ENCODE measurements around the gene TCF19.

The TCF19 gene

GRCh38 chr6:31149827-31150447 is 8.5 kb upstream of the TCF19 start:
- TF ChIP-seq SIN3A (IDR thresholded peaks at IDR 0.05; ENCODE audit: borderline replicate concordance, insufficient read depth, low read length) (no peak), REST (IDR thresholded peaks at IDR 0.05; ENCODE audit: insufficient read depth in 1 of 2, low read depth in 2 of 2, low read length in 2 of 2) (no peak), FOXP2 (optimal IDR thresholded peaks at IDR 0.05; ENCODE audit: borderline replicate concordance, extremely low read depth, extremely low read length, insufficient read depth) (no peak), POLR2AphosphoS5 (IDR thresholded peaks at IDR 0.05; ENCODE audit: low read depth, low read length) (no peak), TAF1 (IDR thresholded peaks at IDR 0.05; ENCODE audit: borderline replicate concordance, insufficient read depth, low read length) (no peak)

- TF ChIP-seq REST (IDR thresholded peaks at IDR 0.05; ENCODE audit: insufficient read depth in 1 of 2, low read depth in 2 of 2, low read length in 2 of 2) (no peak), FOXP2 (optimal IDR thresholded peaks at IDR 0.05; ENCODE audit: borderline replicate concordance, extremely low read depth, extremely low read length, insufficient read depth) (no peak), TAF1 (IDR thresholded peaks at IDR 0.05; ENCODE audit: borderline replicate concordance, insufficient read depth, low read length) (no peak), SIN3A (IDR thresholded peaks at IDR 0.05; ENCODE audit: borderline replicate concordance, insufficient read depth, low read length) (no peak), POLR2AphosphoS5 (IDR thresholded peaks at IDR 0.05; ENCODE audit: low read depth, low read length) (no peak)
Measured at GRCh38 chr6:31152781-31153180, 5.6 kb upstream of the TCF19 start.

DNA sequence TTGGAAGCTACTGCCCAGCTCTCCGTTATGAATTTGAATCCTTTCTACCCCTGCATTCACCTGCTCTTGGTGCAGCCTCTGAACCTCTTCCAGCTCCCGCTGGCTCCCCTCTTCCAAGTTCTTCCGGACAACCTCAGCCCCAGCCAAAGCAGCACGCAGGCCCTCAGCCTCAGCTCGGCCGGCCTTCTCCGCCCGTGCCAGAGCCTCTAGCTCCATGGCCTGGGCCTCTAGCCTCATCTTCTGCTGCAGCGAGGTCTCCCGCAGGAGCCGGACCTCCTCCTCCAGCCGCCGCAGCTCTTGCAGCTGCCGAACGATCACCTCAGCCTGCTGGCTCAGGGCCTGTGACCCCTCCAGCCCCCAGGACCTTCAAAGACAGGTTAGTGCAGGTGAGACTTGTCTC is 4.0 kb upstream of the TCF19 start:
- no peak for TF ChIP-seq SIN3A (IDR thresholded peaks at IDR 0.05; ENCODE audit: borderline replicate concordance, insufficient read depth, low read length)
- TF ChIP-seq REST (IDR thresholded peaks at IDR 0.05; ENCODE audit: insufficient read depth in 1 of 2, low read depth in 2 of 2, low read length in 2 of 2) = no peak
- no peak for TF ChIP-seq FOXP2 (optimal IDR thresholded peaks at IDR 0.05; ENCODE audit: borderline replicate concordance, extremely low read depth, extremely low read length, insufficient read depth)
- no peak for TF ChIP-seq POLR2AphosphoS5 (IDR thresholded peaks at IDR 0.05; ENCODE audit: low read depth, low read length)
- TF ChIP-seq TAF1 (IDR thresholded peaks at IDR 0.05; ENCODE audit: borderline replicate concordance, insufficient read depth, low read length) = no peak

DNA sequence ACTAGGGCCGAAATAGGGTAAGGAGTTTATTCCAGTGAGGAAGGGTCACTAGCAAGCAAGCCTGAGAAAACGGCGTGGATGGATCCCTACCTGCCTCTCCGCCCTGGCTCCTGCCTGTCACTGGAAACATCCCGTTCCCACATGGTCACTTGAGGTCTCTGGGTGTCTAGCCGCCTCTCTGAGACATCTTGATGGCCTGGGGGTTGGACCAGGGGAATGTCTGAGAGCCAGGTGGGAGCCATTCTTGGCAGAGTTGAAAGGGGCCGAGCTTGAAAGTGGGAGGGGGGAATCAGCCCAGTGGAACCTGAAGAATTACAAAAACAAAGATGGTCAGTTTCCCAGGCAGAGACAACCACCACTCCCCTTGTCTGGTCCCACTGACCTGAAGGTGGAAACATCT is 1.7 kb upstream of the TCF19 start:
- TF ChIP-seq TAF1 (IDR thresholded peaks at IDR 0.05; ENCODE audit: borderline replicate concordance, insufficient read depth, low read length) = no peak
- no peak for TF ChIP-seq POLR2AphosphoS5 (IDR thresholded peaks at IDR 0.05; ENCODE audit: low read depth, low read length)
- no peak for TF ChIP-seq SIN3A (IDR thresholded peaks at IDR 0.05; ENCODE audit: borderline replicate concordance, insufficient read depth, low read length)
- no peak for TF ChIP-seq FOXP2 (optimal IDR thresholded peaks at IDR 0.05; ENCODE audit: borderline replicate concordance, extremely low read depth, extremely low read length, insufficient read depth)
- TF ChIP-seq REST (IDR thresholded peaks at IDR 0.05; ENCODE audit: insufficient read depth in 1 of 2, low read depth in 2 of 2, low read length in 2 of 2) = no peak
